NCI-H345 (cell line): ENCODE data around the gene LIPA.
"Not testable (repeated sequence)": the region's sequence is repeated elsewhere in the genome, so short reads cannot be mapped to it uniquely, and the experiment has no call there.

Experiments used
- DNase-seq: peaks from one replicate; lab custom pipeline; 2025; lab: John Stamatoyannopoulos, UW

Gene LIPA

DNA sequence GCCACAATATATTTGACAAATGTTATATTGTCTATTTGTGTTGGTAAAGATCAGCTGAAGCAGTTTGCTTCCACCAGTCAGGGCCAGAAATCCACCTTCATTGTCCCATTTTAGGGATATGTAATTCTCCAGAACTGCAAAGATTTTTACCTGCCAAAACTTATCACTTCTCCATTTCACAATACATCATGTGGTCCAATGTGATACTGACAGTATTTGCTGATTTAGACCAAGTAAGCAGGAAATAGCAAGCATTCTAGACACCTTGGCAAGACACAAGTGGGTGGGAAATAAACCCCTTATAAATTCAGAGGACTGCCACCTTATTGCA is 18.5 kb upstream of the LIPA start:
- no peak for DNase-seq

DNA sequence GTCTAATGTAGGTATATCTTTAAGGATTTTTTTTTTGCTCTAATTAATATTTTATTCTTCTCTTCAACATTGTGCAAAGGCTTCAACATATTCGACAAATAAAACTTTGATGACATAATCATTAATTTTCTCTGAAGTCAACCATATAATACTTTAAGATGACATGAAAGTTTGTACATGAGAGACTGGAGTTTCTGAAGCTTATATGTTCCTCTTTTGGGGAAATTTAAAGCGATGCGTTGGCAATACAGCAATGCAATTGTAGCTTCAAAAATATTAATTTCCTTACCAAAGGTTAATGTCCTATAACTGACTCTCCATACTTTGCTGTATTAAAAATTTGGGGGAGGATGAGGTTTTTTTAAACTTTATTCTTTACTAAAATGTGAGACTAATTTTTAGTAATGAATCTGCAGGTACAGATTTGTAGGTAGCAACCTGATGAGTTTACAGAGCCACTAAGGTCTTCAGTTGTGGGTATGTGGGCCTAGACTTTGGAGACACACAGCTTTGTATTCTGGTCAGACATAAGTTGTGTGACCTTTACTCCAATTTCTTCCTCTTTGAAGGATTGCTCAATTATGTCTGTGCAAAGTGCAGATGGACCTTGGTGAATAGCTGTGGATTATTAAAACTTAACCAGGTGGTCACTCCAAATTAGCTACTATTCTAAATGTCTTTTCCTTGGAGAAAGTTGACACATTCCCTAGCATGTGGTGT is 18.0 kb upstream of the LIPA start:
- DNase-seq = no peak

DNA sequence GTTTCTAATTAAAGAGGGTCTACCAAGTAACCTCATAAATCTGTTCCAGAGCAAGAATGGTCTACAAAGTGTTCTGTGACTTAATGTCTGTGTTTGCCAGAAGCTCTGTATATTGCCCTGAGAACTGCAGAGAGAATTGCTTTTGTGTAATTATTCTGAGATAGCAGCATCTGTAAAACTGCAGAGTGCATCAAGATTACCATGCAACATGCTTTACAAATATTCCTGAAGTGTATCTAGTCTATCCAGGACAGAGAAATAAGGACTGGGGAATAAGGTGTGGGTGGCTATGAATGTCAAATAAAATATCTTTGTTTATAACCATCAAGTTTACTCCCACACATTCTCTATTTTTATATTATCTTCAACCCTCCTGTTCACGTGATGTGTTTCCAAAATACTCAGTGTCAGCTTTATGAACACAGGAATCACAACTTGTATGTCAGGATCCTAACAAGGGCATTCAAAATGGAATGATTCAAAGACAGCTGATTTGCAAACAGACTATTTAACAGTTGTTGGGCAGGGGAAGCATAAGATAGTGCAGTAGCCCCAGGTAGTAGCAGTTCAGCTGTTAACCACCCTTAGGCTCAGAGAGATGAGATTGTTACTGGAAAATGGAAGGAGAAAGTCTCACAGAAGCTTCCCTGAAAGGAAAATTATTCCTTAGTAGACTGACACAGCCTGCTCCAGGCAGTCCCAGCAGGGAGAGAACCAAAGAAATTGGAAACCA is 15.3 kb upstream of the LIPA start:
- DNase-seq = no peak

DNA sequence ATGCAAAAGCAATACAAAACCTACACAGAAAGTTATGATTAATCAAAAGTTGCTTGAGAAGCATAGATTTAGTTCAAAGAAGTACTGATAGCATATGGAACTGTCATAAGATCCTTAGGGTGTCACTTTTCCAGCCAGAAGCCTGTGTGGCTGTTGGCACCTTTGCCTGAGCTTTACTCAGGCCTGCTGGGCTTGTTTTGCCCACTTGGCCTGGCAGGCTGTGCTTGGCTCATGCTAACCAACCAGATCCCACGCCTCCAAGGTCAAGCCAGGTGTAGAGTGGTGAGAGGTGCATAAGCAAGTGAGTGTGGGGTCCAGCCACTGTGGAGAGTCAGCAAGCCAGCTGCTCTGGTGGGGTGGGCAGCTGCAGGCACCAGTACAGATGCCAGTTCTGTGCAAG is 12.0 kb upstream of the LIPA start:
- DNase-seq = no peak

DNA sequence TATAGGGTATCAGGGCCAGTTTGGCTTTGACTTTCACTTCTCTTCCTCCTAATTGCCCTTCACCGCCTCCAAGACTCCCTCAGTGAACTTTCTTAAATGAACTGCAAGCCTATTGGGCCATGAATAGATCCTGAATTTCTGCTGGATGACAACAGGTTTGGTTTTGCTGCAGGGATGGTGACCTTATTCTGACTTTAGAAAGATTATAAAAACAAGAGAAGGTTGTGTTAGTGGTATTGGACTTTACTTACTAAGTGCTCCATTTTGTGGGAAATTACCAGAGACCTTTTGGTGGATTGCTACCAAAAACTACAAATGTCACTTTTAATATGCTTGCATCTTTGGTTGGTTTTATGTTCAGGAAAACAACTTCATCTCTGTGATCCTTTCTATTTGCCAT is 11.5 kb upstream of the LIPA start:
- no peak for DNase-seq

DNA sequence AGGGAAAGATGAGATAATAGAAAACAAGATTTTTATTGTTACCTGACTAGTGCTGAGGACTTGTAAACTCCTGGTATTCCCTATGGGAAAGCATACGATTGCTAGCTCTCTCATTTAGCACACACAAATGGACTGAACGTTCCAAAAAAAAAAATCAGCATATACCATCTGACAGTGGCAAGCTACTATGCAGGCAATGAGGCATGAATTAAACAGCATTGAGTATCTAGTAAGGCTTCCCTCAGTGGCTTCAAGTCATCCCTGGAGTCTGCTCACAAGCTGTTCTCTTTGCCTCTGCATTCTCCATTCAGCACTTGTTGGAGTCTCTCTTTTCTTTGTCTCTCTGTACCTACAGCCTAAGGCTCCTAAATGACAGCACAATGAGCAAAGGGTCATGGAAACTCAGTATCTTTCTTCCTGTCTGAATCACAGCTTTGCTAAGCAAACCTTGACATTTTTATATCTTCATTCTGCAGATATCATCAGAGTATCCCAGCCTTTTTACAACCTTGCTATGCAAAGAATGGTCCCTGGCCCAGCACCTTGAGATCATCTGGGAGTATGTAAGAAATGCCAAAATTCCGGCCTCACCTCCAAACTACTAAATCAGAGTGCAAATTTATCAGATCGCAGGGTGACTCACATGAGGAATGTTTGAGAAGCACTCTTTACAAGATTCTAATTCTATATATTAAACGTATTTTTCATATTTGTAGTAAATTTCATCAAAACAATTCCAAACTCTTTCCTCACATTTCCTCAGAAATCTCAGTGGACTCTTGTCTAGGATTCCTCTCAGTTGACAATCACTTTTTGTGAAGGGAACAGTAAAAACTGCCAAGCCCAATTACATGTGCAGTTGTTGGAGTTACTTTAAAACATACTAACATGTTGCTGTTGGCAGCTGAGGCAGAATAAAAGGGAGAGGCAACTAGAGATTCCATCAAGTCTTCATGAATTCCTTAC is 10.8 kb upstream of the LIPA start:
- no peak for DNase-seq

DNA sequence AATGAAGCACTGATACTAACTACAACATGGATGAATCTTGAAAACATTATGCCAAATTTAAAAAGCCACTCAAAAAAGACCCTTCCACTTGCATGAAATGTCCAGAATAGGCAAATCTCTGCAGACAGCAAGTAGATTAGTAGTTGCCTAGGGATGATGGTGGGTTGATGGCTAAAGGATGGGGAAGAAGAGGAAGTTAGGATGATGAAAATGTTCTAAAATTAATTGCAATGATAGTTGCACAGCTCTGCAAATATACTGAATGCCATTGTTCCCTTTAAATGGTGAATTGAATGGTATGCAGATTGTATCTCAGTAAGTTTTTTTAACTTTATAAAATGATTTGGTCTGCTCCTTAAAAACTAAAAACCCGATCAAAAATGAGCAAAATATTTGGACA is 7.3 kb upstream of the LIPA start:
- no peak for DNase-seq

DNA sequence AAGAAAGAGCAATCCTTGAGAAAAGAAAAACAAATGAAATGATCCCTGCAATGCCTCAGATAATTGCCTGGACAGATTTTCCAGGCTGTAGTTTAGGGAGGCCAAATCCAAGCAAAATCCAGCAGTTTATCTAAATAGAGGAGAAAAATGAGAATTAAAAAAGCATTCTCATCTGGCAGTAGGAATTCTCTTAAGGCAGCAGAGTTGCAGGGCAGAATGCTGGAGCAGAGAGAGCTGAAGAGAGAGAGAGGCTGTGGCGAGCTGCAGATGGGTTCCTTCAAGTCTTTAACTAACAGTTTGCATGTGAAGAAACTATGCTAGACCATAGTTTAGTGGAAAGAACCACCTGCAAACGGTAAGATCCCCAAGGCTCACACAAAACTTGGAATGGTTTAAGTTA is 6.0 kb upstream of the LIPA start:
- no peak for DNase-seq

DNA sequence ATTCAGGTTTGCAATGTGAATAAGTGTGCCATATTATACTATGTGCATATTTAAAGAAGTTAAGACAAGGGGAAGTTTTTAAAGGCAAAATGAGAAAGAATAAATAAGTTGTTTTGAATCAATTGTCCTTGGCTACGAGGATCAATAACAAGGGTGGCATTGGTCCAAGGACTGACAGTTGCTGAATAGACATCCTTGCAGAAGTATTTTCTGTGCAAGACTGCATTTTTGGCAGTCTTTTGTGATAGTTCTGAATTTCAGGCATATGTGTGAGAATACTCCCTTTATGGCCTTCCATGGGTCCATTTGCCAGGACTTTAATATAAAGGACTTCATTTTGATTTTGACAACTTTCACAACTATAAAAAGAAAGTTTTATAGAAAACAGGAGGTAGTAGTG is 5.4 kb upstream of the LIPA start:
- no peak for DNase-seq

DNA sequence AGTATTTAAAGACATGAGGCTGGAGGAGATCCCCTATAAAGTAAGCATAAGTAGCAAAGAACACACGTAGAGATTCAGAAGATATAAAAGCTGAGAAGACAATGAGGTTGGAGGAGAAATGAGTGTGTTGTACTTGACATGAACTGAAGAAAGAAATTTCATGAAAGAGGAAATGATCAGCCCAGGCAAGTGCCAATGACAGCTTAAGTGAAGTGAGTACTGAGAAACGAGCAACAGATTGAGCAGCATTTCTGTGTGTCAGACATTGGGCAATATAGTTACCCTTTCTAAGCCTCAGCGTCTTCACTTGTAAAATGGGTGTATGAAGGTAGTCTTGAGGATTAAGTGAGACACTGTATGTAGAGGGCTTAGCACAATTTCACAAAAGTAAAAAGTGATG is 4.8 kb upstream of the LIPA start:
- DNase-seq = no peak

DNA sequence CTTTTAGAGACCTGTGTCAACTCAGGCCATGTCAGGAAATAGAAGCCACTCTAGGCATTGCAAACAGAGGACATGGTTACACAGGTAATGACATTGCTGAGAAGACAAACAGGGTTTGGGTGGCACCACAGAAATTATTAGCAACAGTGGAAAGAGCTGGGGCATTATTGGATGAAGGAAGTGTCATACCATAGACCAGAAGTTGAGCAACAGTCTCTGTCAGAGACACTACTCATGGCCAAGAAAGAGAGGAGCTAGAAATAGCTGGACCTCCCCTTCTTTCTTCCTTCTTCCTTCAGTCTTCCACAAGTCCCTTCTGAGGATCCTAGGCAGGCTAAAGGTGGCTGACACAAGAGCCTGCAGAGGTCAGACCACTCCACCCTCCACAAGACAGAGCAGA is 4.2 kb upstream of the LIPA start:
- no peak for DNase-seq

DNA sequence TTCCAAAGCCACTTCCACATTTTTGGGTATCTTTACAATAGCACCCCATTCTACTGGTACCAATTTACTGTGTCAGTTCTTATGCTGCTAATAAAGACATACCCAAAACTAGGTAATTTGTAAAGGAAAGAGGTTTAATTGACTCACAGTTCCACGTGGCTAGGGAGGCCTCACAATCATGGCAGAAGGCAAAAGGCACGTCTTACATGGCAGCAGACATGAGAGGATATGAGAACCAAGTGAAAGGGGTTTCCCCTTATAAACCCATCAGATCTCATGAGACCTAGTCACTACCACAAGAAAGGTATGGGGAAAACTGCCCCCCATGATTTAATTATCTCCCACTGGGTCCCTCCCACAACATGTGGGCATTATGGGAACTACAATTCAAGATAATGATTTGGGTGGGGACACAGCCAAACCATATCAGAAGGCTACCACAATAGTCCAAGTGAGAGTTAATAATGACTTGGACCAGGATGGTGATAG is 3.6 kb upstream of the LIPA start:
- not testable (repeated sequence) for DNase-seq

DNA sequence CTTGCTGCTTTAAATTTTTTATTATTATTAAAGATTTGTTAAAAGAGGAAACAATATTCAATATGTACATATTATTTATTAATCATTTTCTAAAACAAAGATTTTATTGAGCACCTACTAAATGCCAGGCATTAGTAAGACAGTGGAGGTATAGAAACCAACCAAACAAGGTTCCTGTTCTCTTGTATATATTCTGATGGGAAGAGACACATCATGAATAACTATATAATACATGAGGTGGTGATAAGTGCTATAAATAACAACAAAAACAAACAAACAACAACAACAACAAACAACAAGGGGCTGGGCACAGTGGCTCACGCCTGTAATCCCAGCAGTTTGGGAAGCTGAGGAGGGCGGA is 630 bp upstream of the LIPA start:
- DNase-seq = no peak

DNA sequence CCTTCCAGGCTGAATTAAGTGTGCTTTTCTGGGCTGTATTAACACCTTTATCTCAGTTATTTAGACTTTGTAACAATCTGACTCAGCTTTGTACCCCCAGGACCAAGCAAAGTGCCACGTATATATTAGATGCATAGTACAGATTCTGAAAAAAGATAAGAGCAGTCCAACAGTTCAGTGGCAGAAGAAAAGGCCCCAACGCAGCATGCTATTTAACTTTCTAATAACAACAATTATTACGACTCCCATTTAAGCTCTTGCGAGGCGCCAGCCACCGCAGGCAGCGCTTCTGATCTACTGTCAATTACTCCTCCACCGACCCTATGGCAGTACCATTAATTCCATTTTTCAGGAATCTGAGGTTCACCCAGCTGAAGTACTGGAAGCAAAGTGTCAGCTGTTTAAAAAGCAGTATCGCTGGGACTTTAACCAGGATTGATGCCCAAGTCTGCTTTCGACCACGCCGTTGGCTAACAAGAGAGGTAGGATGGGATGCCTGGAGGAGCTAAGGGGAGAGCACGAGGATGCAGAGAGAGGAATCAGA is 638 bp downstream of the LIPA start:
- DNase-seq = peak; percentile 12

DNA sequence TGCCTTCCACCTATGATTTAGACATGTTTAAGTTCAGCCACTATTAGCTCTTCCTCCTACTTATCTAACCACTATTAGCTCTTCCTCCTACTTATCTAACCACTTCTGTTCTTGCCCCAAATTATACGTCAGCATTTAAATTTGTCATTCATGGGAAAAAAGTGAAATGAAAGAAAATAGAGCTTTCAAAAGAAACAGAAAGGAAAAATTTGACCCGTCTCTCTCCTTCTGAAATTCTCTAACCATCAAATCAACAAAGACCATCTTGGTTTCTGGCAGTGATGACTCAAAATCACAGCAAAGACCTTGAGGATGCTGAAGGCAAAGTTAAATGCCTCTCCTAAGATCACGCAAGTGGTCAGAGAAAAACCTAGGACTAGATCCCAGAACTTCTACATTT is 2.6 kb downstream of the LIPA start:
- no peak for DNase-seq

DNA sequence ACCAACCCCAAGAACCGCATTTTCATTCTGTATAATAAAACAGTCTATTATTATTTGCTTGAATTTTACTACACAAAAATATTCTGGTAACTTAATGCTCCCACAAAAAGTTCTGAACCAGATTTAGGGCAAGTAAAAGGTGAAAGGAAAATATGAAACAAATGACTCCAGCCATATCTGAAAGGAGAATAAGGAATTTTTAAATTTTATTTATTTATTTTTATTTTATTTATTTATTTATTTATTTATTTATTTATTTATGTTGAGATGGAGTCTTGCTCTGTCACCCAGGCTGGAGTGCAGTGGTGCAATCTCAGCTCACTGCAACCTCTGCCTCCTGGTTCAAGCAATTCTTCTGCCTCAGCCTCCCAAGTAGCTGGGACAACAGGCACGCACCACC is 4.0 kb downstream of the LIPA start:
- DNase-seq = not testable (repeated sequence)

DNA sequence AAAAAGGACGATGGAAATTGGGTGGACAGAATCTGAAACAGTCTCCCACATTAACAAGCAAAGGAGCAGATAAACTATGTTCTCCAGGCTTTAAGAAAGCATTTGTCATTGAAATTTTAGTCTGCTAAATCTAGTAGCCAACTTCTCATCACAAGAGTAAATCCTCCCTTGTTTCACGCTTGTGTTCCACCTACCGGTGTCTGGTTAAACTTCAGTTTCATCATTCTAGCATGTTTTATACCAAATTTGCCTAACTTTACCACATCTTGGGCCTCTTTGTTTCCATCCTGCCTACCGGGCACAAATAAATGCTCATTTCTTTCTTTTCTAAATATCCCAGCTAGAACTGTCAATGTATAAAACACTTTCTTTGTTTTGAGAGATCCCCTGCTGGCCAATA is 5.8 kb downstream of the LIPA start:
- DNase-seq = no peak

DNA sequence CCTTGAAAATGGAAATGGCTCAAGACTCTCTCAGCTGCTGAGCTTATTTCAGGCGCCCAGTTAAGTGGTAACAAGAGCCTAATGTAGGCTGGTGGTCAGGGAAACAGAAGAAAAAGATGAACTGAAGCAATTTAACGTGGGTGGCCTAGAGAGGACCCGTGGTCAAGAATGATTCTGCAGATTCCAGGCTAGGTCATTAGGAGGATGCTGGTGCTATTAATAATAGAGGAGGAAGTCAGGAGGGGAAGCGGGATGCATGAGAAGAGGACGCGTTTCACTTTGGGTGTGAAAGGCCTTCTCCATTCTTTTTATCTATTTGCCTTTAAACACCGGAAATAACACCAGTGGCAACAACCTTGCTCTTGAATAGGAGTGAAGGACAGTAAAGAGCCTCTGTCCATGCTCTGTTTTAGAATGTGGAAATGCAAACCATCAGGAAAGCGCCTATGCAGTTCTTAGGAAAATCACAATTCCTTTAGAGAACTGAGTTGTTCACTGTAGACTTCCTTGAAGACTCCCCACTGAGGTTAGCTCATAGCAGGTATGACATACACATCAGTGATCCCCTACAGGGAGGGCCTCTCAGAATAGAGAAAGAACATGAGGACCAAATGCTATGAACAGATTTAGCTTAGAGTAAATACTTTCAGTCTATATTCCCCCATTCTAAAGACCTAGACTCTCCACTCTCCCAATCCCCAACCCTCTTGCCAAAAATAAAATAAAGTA is 8.6 kb downstream of the LIPA start:
- DNase-seq = no peak

DNA sequence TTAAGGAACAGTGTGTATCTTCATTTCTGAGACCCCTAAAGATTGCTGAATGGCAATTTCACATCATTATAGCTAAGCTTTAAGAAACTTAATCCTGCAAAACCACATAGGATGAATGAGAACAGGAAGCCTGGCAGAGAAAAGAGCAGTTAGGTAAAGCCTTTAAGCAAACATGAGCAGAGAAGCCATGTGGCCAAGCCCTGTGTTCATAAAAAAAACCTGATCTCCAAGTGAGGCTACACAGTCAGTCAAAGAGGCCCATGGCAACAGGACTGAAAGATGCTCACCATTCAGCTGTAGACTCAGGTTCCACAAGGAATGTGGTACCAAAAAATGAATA is 9.3 kb downstream of the LIPA start:
- DNase-seq = no peak

DNA sequence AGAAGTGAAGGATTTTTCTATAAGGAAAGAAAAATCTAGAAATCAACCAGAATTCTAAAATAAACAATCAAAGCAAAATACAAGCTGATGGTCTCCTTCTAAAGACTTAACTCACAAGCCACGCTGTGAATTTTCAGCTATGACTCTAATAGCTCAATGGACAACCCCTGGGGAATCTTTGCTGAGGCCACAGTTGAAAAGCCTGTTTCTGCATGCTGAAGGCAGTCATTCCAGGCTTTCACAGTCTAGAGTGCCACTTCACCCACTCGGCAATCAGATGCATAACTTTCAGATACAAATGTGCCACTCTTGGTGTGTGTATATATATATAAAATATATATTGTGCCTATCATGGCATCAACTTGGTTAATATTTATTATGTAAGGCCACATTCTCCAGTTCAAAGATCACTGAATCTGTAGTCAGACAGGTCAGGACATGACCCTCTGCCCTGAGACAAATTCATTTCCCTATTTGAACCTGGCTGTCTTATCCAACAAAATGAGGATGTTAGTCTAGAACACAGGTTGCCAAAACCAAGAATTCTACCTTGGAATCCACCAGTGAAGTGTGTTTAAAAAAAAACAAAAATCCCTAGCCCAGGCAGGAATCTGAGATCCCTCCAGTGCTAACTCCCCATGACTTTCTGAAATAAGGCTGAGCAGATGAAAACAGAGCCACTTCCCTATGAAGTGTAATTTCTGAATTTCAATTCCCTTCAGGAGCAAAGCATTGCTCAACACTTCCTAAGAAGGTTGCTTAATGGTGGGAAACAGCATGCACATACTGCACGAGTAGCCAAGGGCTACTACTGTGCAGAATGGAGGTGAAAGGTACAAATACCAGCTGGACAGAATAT is 9.9 kb downstream of the LIPA start:
- no peak for DNase-seq

DNA sequence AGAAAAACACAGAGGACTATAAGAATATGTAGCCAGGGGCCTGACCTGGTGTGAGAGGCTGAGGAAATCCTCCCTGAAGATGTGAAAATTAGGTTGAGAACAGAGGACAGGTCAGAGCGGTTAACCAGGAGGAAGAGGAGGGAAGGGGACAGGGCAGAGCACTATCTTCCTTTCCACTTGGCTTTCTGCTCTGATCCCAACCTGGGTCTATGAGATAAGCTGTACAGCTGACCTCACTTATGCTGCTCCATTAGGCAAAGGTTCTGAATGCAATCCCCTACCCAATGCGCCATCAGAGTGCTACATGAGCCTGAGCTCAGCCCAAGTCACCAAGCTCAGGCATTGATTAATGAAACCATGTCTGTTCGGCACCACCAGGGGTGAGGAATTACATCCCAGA is 10.5 kb downstream of the LIPA start:
- no peak for DNase-seq
